ENCODE measurements around the gene MAP2K5.
A peak's percentile ranks its signal among the peaks of the same experiment; 100 is the strongest.

The MAP2K5 gene

GRCh38 chr15:67542420-67543347, at the start of gene MAP2K5:
TSS of gene MAP2K5 (plus strand) at chr15:67542703. CDS start at chr15:67543336, 633 bp downstream.
- peak; percentile 37 for DNase-seq

- no peak for DNase-seq
These were observed 46.9 kb upstream of the MAP2K5 start for GRCh38 chr15:67495585-67495984.

DNA sequence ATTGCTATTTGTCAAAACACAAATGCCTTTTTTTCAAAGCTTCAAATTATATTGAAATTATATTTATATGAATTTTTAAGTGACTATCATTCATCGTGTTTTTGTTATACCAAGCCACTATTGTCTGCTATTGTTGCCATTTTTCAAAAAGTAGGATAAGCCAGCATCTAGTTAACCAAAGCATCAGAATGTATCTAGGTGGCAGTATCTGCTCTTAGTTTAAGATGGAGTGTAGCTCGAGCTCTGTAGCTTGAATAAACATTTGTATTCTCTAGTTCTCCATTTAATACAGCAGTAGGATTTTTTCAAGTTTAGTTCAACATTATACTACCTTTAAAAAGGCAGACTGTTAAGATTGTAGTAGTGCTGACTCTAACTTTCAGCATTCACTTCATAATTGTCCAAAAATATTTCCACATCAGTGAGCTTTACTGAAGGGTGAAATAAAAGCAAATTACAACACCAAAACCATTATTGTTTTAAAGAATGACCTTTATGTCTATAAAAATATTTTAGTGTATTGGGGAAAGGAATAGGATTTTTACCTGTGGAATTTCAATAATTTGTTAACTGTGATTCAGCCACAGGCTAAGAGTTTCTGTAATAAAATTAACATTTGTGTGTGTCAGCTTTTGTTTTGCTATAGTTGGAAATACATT, 41.2 kb upstream of the MAP2K5 start:
- no peak for DNase-seq

DNA sequence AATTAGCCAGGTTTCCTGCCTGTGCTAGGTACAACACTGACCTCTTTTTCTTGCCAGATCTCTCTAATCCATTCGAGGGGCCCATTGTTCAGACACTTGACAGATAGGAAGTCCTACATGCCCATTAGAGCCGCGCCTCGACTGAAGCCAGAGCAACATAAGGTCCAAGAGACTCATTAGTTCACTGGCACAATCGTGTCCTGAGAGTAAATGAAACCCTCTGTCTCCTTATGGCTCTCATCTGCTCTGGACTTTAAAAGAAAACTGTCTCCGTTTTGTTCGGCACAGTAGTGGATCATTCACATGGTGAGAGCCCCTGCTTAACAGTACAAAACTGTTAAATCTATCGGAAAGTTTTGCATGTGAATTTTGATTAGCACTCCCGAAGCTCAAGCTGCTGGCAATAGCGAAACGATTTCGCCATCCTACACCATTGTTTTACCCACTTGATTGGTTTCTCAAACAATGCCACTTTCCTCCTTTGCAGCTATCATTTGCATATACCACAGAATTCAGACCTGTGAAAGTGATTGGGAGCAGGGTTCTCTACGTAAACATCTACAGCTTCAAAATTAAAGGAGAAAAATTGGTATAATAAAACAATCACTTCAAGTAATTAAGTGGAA, 40.6 kb upstream of the MAP2K5 start:
- DNase-seq: no peak

DNA sequence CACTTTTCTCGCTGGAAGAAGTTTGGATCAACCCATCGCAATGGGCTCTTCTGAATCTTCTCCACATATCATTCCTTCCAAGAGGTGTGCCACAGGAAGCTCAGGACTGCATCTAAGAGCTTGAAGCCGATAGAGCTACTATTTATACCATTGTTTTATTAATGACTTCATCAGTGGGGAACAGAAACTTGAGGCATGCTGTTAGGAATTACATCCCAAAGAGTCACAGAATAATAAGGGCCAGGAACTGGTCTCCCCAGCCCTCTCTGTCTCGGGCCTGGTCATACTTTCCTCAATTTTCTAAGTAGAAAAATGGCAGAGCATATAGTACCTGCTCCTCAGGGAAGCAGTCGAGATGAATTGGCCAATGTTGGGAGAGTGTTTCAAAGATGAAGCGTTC, 38.4 kb upstream of the MAP2K5 start:
- DNase-seq: no peak

GRCh38 chr15:67504796-67505195, 37.7 kb upstream of the MAP2K5 start:
- no peak for DNase-seq

DNA sequence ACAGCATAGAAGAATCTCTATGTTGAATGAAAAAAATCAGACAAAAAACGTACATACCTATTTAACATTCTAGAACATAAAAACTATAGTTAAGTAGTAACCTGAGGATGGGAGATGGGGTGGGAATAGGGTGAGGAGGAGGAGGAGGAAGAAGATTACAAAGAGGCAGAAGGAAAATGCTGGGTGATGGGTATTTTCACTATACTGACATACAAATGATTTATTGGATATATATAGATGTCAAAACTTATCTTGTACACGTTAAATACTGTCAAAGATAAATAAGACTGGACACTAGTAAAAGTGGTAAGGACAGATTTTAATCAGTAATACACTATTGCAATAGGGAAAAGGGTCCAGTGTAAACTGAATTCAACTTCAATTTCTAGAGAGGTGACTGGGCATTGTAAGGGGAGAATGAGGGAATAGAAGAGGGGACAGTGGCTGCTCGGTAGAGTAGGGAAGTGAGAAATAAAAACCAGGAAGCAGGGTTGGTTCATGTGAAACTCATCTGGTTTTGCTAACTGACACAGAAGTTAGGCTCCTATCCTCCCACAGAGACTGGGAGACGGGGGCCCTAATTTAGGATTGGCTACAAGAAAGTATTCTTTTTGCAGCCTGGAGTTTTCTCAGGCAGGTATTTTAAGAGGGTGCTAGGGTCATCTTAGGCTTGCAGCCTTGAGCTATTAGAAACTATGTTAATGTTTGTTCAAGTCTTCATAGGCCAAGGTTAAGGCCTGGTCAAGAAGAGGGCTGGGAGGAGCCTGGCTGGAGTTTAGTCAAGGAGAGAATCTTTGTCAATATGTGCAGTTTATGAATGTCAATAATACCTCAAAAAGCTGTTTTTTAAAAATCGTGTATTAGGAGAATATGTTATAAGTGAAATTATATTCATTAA, 36.6 kb upstream of the MAP2K5 start:
- DNase-seq: no peak

GRCh38 chr15:67506775-67507747, 35.4 kb upstream of the MAP2K5 start:
- DNase-seq: no peak

- no peak for DNase-seq
These were observed 34.1 kb upstream of the MAP2K5 start for GRCh38 chr15:67508407-67508806.

DNA sequence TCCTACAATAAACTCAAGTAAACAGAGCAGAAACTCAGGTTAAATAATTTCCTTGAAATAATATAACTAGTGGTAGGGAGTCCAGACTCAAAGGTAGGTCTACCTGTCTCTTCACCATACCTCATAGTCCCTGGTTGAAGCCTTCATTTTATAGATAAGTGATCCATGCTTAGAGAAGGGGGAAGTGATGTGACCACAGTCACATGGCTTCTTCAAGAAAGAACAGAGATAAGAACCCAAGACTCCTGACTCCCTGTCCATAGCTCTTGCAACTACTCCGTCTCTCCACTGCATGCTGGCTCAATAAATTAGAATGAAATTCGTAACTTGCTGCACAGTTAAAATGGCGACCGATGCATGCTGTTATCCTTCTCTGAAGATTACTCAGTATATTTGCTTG, 32.6 kb upstream of the MAP2K5 start:
- DNase-seq: no peak

- no peak for DNase-seq
These were observed 31.8 kb upstream of the MAP2K5 start for GRCh38 chr15:67510597-67511190.

DNA sequence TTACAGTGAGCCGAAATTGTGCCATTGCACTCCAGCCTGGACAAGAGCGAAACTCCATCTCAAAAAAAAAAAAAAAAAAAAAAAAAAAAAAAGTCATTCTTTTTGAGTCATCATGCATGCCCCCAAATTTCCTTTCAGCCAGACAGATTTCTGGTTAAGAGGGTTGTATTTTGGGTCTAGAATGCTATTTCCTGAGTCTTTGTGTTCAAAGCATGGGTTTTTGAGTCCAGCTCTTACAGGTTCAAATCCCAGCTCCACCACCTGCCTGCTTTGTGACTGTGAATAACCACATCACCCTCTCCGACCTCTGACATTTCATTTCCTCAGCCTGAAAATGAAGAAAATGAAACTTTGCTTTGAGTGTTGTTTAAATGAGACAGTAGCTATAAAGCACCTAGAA, 30.9 kb upstream of the MAP2K5 start:
- DNase-seq: no peak

DNA sequence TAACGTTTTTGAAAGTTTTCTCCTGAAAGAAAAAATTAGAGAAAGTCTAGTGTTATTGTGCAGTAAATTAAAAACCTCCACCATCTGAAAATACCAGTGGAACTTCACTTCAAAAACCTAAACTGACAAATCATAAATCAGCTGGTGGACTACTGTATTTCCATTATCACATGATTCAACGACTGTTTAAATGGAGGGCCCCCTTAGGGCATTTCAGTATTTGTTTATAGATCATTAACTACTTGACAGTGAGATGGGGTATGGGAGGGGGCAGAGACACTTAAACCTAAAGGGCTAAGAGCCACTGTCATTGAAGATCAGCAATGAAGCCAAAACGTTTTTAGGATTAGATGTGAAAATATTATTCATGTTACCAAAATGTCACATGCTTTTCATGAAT, 30.4 kb upstream of the MAP2K5 start:
- no peak for DNase-seq

DNA sequence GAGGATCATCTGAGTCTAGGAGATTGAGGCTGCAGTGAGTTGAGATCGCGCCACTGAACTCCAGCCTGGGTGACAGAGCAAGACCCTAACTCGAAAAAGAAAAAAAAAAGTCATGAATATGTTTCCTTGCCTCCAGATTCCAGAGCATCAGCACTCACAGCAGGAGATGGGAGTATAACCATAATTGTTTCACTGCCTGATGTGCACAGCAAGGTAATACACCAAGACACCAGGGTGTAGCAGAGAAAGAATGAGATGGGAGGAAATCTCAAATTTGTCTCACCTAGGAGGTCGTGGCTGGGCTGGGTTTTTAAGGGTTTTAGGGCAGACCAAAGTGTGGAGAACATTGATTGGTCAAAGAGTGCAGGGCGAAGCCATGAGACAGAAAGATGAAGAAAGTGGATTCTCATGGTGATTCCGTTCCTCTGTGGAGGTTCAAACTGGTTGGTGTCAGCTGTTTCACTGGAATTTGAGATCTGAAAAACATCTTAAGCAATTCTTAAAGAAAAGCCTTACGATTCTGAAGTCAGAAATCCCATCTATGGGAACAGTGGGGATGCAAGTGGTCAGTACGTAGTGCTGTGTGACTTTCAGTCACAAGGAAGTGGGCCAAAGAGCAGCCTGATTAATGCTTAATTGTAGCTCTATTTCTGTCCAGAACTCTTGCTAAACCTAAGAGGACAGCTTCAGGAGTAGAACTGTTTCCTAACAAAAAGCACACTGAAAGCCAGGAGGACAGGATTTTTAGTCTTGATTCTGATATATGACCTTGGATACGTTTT, 29.4 kb upstream of the MAP2K5 start:
- no peak for DNase-seq

GRCh38 chr15:67515090-67515489, 27.4 kb upstream of the MAP2K5 start:
- DNase-seq: no peak

GRCh38 chr15:67515557-67515956, 26.9 kb upstream of the MAP2K5 start:
- no peak for DNase-seq

GRCh38 chr15:67520321-67521028, 22.0 kb upstream of the MAP2K5 start:
- no peak for DNase-seq

GRCh38 chr15:67521029-67521782, 21.3 kb upstream of the MAP2K5 start, which contains the start of gene C15orf61:
TSS of gene C15orf61 (plus strand) at chr15:67521131. CDS start at chr15:67521249, 118 bp downstream.
- DNase-seq: peak; percentile 34

Data from NCI-H2107 (cell line).